OCI-M2 (cell line): ENCODE measurements around the gene SP2.

Source experiments
- DNase-seq: peaks from one replicate; lab custom pipeline; 2025; ENCODE audit not compliant: unreplicated experiment; lab: John Stamatoyannopoulos, UW

SP2 gene

GRCh38 chr17:47895856-47896671 is at the start of gene SP2:
SP2 (plus strand) TSS chr17:47896236; CDS start chr17:47896287, 51 bp downstream.
- DNase-seq = peak; percentile 98

GRCh38 chr17:47846716-47847340 is 49.2 kb upstream of the SP2 start:
- DNase-seq = no peak

DNA sequence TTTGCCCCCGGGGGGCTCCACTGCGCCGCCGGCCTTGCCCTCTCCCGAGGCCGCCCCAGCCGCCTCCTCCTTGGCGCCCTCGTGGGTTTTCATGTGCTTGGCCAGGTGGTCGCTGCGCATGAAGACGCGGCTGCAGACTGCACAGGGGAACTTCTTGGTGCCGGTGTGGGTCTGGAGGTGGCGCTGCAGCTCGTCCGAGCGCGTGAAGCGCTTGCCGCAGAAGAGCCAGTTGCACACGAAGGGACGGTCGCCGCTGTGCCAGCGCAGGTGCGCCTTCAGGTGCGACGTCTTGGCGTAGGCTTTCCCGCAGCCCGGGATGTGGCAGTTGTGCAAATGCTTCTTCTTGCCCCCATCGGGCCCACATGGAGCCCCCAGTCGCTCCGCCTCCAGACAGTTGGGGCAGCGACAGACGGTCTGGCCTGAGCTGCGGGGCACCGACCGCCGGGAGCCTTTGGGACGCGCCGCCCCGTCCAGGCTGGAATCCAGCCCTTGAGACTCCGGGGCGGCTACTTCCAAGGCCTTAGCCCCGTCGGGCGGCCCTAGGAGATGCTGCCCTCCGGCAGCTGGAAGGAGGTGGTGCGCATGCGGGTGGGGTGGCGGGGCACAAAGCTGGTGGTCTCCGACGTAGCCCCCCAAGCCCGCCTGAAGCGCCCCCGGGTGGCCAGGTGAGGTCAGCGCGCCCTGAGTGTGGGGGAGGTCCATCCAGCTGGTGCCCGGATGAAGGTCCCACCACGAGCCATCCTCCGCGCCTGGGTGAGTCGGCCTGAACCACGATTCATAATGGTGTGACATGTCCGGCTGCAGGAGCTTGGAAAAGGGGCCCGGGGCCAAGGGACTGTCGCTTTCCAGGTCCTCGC is 48.5 kb upstream of the SP2 start:
- DNase-seq = no peak

- DNase-seq = no peak
Measured at GRCh38 chr17:47848198-47848513, 47.9 kb upstream of the SP2 start.

GRCh38 chr17:47850373-47850691 is 45.7 kb upstream of the SP2 start:
- DNase-seq = no peak

- DNase-seq = no peak
Measured at GRCh38 chr17:47850692-47851573, 45.1 kb upstream of the SP2 start, which contains the start of gene SP6. SP6 (minus strand) TSS chr17:47851163; CDS start chr17:47848429, 2,734 bp downstream.

- no peak for DNase-seq
Measured at GRCh38 chr17:47851764-47852112, 44.3 kb upstream of the SP2 start.

DNA sequence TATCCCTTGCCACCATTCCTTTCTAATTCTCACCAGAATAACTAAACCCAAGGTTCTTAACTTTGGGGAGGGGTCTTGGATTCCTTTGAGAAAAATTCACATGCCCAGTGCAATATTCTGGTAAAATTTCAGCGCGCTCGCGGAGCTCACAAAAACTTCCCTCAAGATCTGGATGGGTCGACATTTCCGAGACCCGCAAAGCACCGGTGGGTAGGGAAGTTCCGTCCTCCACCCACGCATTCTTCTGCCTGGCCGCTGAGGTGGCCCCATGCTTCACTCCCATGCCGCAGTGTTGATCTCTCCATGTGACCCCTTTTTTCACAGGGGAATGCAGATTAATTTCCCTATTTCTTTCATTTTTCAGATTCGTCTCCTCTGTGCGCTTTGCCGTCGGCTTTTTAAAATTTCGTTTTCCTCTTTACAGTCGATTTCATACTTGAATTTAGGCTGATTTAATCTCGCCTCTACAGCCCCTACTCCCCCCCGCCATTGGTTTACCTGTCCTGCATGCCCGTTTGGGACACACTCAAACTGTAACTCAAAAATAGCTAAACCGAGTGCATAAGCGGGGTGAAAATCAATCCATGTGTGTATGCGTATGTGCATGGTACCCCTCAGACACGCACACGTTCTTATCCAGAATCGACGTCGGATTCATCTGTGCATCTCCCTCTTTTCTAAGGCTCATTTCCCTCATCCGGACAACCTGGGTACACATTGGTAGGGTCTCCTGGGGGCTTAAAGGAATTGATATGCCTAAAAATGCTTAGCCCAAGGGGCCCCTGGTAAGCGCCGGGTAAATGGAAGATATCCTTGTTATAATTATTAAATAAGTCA is 43.7 kb upstream of the SP2 start:
- no peak for DNase-seq

GRCh38 chr17:47853616-47854015 is 42.4 kb upstream of the SP2 start:
- DNase-seq = no peak

DNA sequence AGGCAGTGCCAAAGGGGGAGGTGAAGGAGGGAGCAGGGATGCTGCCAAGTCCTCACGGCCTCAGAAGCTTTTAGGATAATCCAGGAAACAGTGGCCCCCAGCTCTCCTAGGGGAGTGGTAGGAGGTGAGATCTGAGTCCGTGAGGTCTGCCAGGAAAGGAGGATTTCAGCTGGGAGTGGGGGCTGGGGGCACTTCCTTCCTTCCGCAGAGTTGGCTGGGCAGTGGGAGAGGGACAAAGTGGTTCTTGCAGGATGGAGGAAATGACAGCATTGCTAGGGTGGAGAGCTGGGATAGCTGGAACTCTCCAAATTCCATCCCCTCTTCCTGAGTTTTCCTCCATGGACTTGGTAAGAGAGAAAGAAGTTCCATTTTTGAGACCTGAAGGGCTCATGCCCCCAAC is 40.3 kb upstream of the SP2 start:
- DNase-seq = no peak

- no peak for DNase-seq
Measured at GRCh38 chr17:47856830-47857229, 39.2 kb upstream of the SP2 start.

GRCh38 chr17:47857551-47858455 is 38.2 kb upstream of the SP2 start:
- no peak for DNase-seq

DNA sequence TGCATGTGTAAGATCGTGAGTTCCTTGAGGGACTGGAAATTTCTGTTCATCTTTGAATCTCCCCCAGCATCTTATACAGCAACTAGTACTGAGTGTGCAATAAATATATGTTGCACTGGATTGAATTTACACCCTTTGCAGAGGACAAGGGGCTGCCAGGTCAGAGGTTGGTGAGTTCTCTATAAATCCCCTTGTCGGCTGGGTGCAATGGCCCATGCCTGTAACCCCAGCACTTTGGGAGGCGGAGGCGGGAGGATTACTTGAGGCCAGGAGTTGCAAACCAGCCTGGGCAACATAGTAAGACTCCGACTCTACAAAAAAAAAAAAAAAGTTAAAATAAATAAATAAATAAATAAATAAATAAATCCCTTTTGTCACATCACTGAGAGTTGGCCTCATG is 35.6 kb upstream of the SP2 start:
- no peak for DNase-seq

DNA sequence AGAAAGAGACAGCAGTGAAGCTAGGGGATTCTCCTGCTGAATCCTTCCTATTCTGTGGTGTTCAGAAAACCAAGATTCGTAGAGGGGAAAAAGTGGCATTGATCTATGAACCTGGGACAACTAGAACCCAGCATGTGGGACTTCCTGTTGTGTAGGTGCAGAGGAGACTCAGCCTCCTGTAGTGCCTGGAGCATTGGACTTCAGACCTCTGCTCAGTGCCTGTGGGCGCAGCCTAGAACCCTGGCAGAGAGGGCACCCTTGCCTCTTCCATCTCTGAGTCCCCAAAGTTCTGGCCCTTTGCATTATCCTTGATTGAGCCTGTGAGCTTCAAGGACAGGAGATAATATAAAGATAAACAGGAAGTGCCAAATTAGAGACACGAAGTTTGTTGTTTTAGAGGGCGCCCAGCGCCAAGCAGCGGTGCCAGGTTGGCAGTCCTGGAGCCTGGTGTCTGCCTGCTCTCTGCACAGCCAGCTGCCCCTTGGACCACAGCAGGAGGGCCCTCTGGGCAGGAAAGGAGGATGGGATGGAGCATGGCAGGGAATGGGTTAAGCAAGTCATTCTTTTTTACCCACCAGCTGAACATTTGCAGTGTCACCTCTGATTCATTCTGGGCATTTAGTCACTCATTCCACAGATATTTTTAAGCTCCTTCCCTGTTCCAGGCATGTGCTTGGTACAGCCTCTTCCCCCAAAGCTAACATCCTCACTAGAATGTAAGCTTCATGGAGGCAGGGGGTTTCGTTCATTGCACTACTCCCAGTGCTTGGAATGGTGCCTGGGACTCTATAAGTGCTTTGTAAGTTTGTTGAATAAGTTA is 33.2 kb upstream of the SP2 start:
- DNase-seq = no peak

DNA sequence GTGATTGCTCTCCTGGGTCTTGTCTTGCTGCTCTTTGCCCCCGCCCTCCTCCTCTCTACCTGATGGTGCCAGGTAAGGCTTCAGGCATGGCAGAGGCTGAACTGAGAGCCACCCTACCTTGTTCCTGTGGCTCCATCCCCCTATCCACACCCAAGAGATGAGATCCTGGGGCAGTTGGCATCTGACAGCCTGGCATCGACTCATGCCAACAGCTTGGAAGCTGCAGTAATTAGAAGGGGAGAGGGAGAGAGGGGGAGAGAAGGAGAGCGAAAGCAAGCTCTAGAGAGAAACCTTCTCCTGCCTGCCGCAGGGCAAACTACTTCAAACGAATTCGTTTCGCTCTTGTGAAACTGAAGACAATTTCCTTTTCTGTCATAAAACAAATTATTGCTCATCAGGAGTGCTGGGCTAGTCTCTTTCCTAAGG is 31.2 kb upstream of the SP2 start:
- DNase-seq = no peak

DNA sequence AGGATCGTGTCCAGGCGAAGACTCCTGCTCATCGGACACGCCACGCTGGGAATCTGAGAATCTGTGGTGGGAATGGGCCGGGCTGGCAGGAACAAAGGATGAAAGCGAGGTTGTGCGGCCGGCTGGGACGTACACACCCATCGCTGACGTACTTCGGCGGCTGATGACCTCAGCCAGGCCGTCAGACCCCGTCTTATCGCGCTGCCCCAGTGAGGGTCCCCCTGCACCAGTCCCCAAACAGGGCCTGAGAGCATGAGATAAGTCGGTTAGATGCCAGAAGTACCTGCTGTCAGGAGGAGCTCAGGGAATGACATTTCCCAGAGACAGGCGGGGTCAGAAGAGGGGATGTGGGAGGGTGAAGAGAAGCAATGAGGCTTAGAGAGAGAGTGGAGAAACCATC is 29.1 kb upstream of the SP2 start:
- no peak for DNase-seq

DNA sequence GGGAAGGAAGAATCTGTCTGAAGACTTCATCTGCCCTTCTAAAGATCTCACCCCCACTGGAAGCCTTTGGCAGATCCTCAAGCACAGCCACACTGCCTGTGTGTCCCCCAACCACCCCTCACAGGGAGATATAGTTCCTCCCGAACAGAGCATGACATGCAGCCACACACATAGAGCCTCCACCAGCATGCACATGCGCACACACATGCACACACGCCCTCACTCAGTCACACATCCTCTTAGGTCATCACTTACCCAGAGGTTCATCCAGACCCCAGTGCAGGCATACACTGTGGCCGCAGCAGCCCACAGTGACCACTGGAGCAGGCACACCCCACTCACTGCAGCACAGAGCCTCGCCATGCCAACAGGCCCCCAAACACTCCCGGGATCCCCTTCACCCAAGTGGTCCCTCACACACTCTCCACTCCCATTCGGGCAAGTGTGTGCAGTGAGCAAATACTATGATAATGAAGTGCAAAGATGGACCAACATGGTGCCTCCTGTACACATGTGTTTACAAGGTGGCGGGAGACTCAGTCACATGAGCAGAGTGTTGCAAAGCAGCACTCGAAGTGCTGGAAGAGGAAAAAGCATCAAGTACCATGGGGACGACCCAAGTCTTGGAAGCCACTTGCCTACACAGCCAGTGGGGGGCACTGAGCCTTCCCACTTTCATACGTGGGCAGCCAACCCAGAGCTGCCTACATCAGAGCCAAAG is 28.1 kb upstream of the SP2 start:
- DNase-seq = no peak

DNA sequence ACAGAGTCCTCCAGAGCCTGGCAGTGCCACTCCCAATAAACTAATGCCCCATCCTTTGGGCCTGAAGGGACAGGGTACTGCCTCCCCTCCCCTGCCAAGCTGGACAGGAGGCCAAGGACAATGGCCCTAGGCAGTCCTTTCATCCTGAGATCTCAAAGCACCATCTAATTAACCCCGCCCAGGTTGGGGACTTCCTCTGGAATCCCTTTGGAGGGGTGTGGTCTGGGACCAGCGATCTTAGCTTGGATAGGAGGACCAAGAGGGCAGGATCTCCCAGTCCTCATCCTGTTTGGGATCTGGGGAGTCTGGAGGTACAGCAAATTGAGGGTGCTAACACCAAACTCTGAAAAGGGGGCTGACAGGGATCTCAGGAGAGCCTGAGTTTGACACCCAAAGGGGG is 26.9 kb upstream of the SP2 start:
- DNase-seq = no peak
